Inflammatory macrophage (primary cell): ENCODE data around the gene FOXC1.
A peak's percentile ranks its signal among the peaks of the same experiment; 100 is the strongest.

Source experiments
- DNase-seq, 2 donors: peaks; one replicate each; pipeline ENCODE4 v3.0.0-alpha.2; 2020 to 2022
- total RNA-seq, 18 experiments: gene quantifications; one replicate each; lab custom pipeline; 2026; ENCODE audit warnings: mixed read lengths in 6 of 18, inconsistent platforms in 2 of 18; lab: John Stamatoyannopoulos, UW

The FOXC1 gene
- total RNA-seq = 0 to 1.8 (median 0.25) reads per million in 18 experiments

DNA sequence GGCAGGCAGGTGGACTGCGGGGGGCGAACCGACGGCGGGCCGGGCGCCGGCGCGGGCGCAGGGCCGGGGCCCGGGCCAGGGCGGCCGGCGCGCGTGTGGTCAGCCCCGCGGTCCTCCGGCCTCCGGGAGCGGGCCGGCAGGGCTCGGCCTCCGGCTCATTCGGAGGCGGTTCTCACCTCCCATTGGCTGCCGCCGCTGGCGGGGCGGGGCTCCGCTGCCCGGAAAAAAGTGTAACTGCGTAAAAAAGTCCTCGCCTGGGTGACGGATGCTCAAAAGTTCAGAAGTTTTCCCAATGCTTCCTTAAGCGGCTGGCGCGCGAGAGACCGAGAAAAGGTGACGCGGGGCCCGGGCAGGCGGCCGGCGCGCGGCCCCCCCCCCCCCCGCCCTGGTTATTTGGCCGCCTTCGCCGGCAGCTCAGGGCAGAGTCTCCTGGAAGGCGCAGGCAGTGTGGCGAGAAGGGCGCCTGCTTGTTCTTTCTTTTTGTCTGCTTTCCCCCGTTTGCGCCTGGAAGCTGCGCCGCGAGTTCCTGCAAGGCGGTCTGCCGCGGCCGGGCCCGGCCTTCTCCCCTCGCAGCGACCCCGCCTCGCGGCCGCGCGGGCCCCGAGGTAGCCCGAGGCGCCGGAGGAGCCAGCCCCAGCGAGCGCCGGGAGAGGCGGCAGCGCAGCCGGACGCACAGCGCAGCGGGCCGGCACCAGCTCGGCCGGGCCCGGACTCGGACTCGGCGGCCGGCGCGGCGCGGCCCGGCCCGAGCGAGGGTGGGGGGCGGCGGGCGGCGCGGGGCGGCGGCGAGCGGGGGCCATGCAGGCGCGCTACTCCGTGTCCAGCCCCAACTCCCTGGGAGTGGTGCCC, at the start of gene FOXC1:
Gene FOXC1, plus strand, starts transcription at position 268 of the 849 bp plus-strand sequence. Its CDS starts 531 bp downstream, at position 799.
- DNase-seq = peak; percentile 74 to 80

DNA sequence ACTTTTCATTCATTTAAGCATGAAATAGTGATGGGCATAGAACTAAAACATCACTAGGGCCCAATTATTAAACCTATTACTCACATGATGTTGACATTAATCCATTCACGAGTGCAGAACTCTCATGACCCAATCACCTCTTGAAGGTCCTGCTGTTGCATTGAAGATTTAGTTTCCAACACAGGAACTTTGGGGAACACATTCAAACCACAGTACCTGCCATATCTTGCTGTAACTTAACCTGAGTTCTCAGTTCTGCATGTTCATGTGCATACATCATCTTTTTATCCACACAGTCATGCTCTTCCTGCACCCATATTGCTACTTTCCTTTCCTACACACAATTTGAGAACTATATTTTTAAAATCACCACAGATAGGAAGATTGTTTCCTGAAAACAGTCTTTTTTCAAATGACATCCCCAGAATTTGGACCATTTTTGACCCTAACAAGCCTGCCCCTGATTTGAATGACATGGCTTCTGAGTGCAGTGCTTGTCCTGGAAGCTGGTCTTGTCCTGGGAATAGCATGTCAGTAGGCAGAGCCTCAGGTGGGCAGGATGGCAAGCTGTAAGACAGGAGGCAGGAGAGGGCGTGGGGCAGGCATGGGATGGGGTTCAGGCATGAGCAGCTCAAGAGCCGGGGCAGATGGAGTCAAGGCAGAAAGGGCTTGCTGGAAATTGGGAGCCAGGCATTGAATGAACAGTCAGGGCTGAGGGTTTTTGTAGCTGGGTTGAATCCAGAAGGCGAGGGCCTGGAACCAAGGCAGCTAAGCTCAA, 49.2 kb upstream of the FOXC1 start:
- no peak for DNase-seq

- DNase-seq = no peak
Observed at GRCh38 chr6:1561355-1561754, 48.4 kb upstream of the FOXC1 start.

- no peak for DNase-seq
Observed at GRCh38 chr6:1562171-1562955, 47.4 kb upstream of the FOXC1 start.

- DNase-seq = no peak
Observed at GRCh38 chr6:1569377-1569776, 40.3 kb upstream of the FOXC1 start.

- no peak for DNase-seq
Observed at GRCh38 chr6:1570848-1571247, 38.9 kb upstream of the FOXC1 start.

GRCh38 chr6:1572892-1573291, 36.8 kb upstream of the FOXC1 start:
- no peak for DNase-seq

GRCh38 chr6:1574083-1574761, 35.5 kb upstream of the FOXC1 start:
- DNase-seq = no peak

DNA sequence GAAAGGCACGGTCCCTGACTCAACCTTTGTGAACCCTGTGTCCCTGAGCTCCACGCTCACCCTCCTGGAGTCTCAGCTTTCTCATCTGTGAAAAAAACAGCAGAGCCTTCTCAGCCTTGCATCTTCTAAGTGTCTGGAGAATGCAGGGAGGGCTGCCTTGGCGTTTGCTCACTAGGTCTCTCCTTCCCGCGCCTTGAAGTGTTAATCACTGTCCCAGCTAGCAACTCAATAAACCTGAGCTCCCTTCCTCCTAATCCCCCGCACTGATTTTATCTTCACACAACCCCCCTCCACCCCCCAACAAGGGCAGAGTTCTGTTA, 34.9 kb upstream of the FOXC1 start:
- DNase-seq = no peak

- DNase-seq = no peak
Observed at GRCh38 chr6:1575210-1576041, 34.3 kb upstream of the FOXC1 start.

DNA sequence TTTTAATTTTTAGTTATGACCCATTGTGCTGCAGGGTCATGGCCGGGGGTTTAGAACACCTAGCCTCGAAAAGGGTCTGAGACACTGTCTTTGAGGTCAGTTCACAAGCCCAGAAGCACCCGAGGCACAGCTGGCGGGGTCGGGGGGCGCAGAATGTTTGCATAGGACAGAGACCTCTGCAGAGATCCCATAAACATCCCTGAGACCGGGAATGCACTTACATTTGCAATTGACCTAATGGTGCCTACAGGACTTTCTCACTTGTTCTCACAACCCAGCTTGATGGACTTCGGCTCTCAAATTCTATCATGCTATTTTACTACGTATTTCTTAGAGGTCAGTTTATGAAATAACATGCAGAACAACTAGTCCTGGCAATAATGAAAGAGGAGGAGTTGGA, 33.5 kb upstream of the FOXC1 start:
- no peak for DNase-seq

DNA sequence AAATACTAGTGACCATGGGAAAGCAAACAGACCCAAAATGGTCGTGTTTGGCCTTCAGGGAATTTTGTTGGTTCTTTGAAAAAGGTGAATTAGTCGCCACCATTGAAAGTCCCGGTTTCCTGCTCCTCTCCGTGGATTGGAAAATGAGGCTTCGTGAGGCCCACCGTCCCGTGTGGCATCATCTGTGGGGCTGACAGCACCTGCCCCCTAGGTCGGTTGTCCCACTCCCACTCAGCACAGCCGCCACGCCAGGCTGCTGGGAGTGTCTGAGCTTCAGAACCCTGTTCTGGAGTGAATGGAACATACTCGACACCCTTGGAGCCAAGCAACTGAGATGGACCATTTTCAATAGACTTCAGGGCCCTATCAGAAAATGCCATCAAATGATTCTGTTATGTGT, 33.0 kb upstream of the FOXC1 start:
- no peak for DNase-seq

GRCh38 chr6:1577146-1577680, 32.5 kb upstream of the FOXC1 start:
- no peak for DNase-seq

GRCh38 chr6:1577896-1578745, 31.6 kb upstream of the FOXC1 start:
- no peak for DNase-seq

- no peak for DNase-seq
Observed at GRCh38 chr6:1579096-1579495, 30.6 kb upstream of the FOXC1 start.

- DNase-seq = no peak
Observed at GRCh38 chr6:1580109-1580508, 29.6 kb upstream of the FOXC1 start.

DNA sequence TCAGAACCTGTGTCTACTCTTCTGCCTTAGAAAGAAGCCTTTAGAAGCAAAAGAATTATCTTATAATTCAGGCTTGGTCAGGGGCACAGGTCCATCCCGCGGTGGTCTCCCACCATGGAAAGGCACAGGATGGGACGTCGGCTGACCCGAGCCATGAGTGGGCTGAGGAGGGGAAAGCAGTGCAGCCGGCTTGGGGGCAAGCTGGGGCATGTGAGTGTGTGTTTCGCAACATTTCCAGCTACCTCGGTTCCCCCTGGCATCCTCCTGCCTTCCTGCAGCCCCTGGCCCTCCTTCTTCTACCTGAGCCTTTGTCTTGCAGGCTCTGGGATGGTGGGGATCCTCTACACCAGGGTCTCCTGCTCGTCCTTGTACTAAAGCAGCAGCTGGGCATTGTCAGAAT, 29.1 kb upstream of the FOXC1 start:
- DNase-seq = no peak

GRCh38 chr6:1581120-1581991, 28.4 kb upstream of the FOXC1 start:
- DNase-seq = no peak

DNA sequence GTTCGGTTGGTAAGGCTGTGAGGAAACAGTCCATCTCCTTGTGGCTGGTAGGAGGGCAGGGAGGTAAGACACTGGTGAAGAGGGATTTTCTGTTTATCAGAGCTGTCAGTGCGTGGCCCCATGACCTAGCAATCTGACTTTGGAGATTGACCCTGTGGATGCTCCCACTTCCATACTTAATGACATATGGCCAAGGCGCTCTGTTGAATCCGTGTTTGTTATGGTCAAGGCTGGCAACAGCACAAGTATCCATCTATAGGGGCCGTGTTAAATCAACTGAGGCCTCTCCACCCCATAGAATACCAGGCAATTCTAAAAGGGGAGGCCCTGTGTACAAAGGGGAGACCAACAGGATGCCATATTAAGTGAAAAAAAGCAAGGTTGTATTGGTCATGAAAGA, 25.6 kb upstream of the FOXC1 start:
- no peak for DNase-seq
